SK-N-SH treated with all-trans-retinoic acid at 6 μM for 48 hours (cell line): ENCODE data around the gene RAPGEF1.

ENCODE experiments used
- ATAC-seq: fragments of 200-7000 bp; cut with Tn5 transposase; 3 replicates; pipeline ENCODE4 v1.9.1; 2020; ENCODE audit warnings: mild to moderate bottlenecking, moderate library complexity
- ARNTL ChIP-seq: fragments of 450-650 bp; formaldehyde crosslinking; IDR thresholded peaks from 2 replicates; pipeline ENCODE4 v1.5.0; 2020; ENCODE audit warnings: low read depth, mild to moderate bottlenecking, moderate library complexity, borderline replicate concordance
- BACH2 ChIP-seq: fragments of 250-450 bp; sonication (Bioruptor Pico); IDR thresholded peaks from 2 replicates; pipeline ENCODE4 v1.9.0; 2021; ENCODE audit warnings: mild to moderate bottlenecking, borderline replicate concordance
- CSDC2 ChIP-seq: fragments of 250-450 bp; sonication (Bioruptor Pico); IDR thresholded peaks from 2 replicates; pipeline ENCODE4 v1.5.0; 2020; ENCODE audit warnings: mild to moderate bottlenecking, moderate library complexity
- ESRRG ChIP-seq: fragments of 250-450 bp; sonication (Bioruptor Pico); IDR thresholded peaks from 2 replicates; pipeline ENCODE4 v1.6.1; 2021; ENCODE audit warnings: mild to moderate bottlenecking
- GLIS3 ChIP-seq: fragments of 250-450 bp; sonication (Bioruptor Pico); IDR thresholded peaks from 2 replicates; pipeline ENCODE4 v1.5.0; 2020; ENCODE audit warnings: mild to moderate bottlenecking, moderate library complexity
- ISL1 ChIP-seq: fragments of 250-450 bp; sonication (Bioruptor Pico); IDR thresholded peaks from 2 replicates; pipeline ENCODE4 v2.1.2; 2022; ENCODE audit warnings: mild to moderate bottlenecking, moderate library complexity
- OSR1 ChIP-seq: fragments of 250-450 bp; sonication (Bioruptor Pico); IDR thresholded peaks from 2 replicates; pipeline ENCODE4 v1.8.0; 2022; ENCODE audit warnings: moderate library complexity, mild to moderate bottlenecking, inconsistent platforms
- POU6F1 ChIP-seq: fragments of 250-450 bp; sonication (Bioruptor Pico); IDR thresholded peaks from 2 replicates; pipeline ENCODE4 v1.8.0; 2021; ENCODE audit warnings: low read depth, mild to moderate bottlenecking, moderate library complexity, borderline replicate concordance
- PPARA ChIP-seq: fragments of 250-450 bp; sonication (Bioruptor Pico); IDR thresholded peaks from 2 replicates; pipeline ENCODE4 v1.5.0; 2020; ENCODE audit warnings: mild to moderate bottlenecking, borderline replicate concordance
- RARB ChIP-seq: fragments of 250-450 bp; sonication (Bioruptor Pico); IDR thresholded peaks from 2 replicates; pipeline ENCODE4 v1.8.0; 2021; ENCODE audit warnings: mild to moderate bottlenecking, moderate library complexity
- SNAI2 ChIP-seq: fragments of 250-450 bp; sonication (Bioruptor Pico); IDR thresholded peaks from 2 replicates; pipeline ENCODE4 v1.5.0; 2020; ENCODE audit warnings: mild to moderate bottlenecking, moderate library complexity
- TCF4 ChIP-seq: fragments of 250-450 bp; sonication (Bioruptor Pico); IDR thresholded peaks from 2 replicates; pipeline ENCODE4 v1.8.0; 2021; ENCODE audit warnings: mild to moderate bottlenecking, moderate library complexity, borderline replicate concordance
- TOX ChIP-seq: fragments of 250-450 bp; sonication (Bioruptor Pico); IDR thresholded peaks from 2 replicates; pipeline ENCODE4 v1.8.0; 2021; ENCODE audit warnings: mild to moderate bottlenecking, moderate library complexity, borderline replicate concordance
- TSHZ2 ChIP-seq: fragments of 250-450 bp; sonication (Bioruptor Pico); IDR thresholded peaks from 2 replicates; pipeline ENCODE4 v1.5.0; 2020; ENCODE audit warnings: mild to moderate bottlenecking, moderate library complexity
- ZFP3 ChIP-seq: fragments of 250-450 bp; sonication (Bioruptor Pico); IDR thresholded peaks from 2 replicates; pipeline ENCODE4 v1.5.0; 2020; ENCODE audit warnings: mild to moderate bottlenecking, moderate library complexity
- ZFP30 ChIP-seq: fragments of 450-650 bp; formaldehyde crosslinking; IDR thresholded peaks from 2 replicates; pipeline ENCODE4 v1.5.0; 2022; ENCODE audit warnings: mild to moderate bottlenecking, moderate library complexity
- ZNF565 ChIP-seq: fragments of 450-650 bp; formaldehyde crosslinking; conservative IDR thresholded peaks from 2 replicates; pipeline ENCODE4 v1.5.0; 2020; ENCODE audit warnings: low read depth, mild to moderate bottlenecking, moderate library complexity
- ZNF70 ChIP-seq: fragments of 450-650 bp; formaldehyde crosslinking; IDR thresholded peaks from 2 replicates; pipeline ENCODE4 v1.5.0; 2020; ENCODE audit warnings: mild to moderate bottlenecking, moderate library complexity
- ZNF8 ChIP-seq: fragments of 450-650 bp; formaldehyde crosslinking; IDR thresholded peaks from 2 replicates; pipeline ENCODE4 v1.5.0; 2020; ENCODE audit warnings: mild to moderate bottlenecking, moderate library complexity
- TF ChIP-seq, protein P1 (sequence below): fragments of 250-450 bp; sonication (Bioruptor Pico); IDR thresholded peaks from 2 replicates; pipeline ENCODE4 v1.5.1; 2021; ENCODE audit warnings: mild to moderate bottlenecking, moderate library complexity

RAPGEF1 gene

GRCh38 chr9:131645078-131645776 is 94.6 kb downstream of the RAPGEF1 start:
- ATAC-seq = no peak
- no peak for TF ChIP-seq ZFP3 (CRISPR knock-in tag)
- no peak for TF ChIP-seq SNAI2 (CRISPR knock-in tag)
- TF ChIP-seq BACH2 (CRISPR knock-in tag) = no peak
- TF ChIP-seq TOX (CRISPR knock-in tag) = no peak
- TF ChIP-seq OSR1 (CRISPR knock-in tag) = no peak
- TF ChIP-seq ESRRG (CRISPR knock-in tag) = no peak
- TF ChIP-seq ARNTL (CRISPR knock-in tag) = no peak
- TF ChIP-seq CSDC2 (CRISPR knock-in tag) = no peak
- no peak for TF ChIP-seq TCF4
- TF ChIP-seq, protein P1, sequence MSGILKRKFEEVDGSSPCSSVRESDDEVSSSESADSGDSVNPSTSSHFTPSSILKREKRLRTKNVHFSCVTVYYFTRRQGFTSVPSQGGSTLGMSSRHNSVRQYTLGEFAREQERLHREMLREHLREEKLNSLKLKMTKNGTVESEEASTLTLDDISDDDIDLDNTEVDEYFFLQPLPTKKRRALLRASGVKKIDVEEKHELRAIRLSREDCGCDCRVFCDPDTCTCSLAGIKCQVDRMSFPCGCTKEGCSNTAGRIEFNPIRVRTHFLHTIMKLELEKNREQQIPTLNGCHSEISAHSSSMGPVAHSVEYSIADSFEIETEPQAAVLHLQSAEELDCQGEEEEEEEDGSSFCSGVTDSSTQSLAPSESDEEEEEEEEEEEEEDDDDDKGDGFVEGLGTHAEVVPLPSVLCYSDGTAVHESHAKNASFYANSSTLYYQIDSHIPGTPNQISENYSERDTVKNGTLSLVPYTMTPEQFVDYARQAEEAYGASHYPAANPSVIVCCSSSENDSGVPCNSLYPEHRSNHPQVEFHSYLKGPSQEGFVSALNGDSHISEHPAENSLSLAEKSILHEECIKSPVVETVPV (CRISPR knock-in tag) = no peak

DNA sequence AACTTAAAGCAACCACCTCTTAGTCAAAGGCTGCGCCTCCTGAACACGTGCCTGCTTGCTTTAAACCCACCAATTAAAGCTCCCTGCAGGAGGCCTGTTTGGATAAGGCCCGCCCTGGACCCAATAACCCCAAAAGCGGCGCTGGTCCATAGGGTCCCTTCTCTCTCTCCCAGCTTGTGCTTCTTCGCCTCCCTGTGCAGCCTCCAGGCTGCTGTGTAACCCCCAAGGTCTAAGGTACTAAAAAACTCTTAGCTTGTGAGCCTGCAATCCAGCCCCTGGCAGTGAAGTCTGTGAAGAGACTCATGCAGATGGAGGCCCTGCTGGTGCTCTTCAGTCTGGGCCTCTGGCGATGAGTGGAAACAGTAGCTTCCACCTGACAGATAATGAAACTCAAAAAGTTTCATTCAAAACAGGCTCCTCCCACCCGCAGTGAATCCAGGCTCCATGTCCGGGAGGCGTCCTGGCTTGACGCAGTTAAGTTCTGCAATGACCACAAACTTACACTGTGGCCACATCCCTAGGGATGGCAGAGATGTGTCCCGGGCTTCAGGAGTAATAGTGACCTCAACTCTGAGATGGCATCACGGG is 97.3 kb downstream of the RAPGEF1 start:
- ATAC-seq = no peak
- TF ChIP-seq GLIS3 (no peak), ZNF70 (no peak), ARNTL (CRISPR knock-in tag) (no peak), TOX (CRISPR knock-in tag) (no peak), POU6F1 (CRISPR knock-in tag) (no peak), ZFP30 (no peak), SNAI2 (CRISPR knock-in tag) (no peak), BACH2 (CRISPR knock-in tag) (no peak), ZFP3 (CRISPR knock-in tag) (no peak), ZNF565 (CRISPR knock-in tag) (no peak), ISL1 (CRISPR knock-in tag) (no peak), ZNF8 (CRISPR knock-in tag) (no peak)

DNA sequence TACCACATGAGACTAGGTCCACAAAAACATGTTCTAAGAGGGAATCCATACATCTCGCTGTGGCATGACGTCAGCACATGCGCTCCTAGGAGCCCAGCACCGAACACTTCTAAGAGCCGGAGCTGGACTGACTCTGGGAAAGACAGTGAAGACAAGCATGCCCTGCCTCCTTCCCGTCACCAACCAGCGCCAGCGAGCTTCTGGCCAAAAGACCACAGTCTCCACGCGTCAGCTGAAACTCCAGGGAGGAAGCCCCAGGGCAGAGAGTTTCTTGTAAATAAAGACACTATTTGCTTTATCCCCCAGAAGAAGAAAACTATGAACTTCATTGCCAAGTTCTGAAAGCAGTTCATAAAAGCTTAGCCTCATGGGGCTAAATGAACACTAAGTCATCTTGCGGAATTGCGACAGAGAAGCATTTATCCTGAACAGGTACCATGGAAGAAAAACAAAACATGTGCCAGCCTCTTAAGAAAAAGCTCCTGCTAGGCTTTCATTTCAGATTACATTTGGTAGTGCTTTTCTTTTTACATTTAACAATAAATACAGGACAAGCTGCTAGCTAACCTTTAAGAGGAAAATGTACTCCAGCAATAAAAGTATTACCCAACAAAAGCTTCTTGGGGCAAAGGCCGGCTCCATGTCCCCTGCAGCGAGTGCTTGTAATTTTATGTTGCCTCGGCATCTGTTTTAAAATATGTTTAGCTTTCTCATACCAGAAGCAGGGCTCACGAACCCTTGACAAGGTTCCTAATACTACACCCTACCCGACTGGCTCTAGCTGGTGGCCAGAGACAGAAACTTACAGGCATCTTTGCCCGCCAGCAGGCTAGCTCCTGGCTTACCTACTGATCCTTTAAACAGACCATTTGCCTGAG is 98.0 kb downstream of the RAPGEF1 start:
- TF ChIP-seq ZFP30 (no peak), GLIS3 (no peak), TOX (CRISPR knock-in tag) (no peak), TSHZ2 (no peak), RARB (CRISPR knock-in tag) (no peak), PPARA (CRISPR knock-in tag) (no peak)
- TF ChIP-seq, protein P1 (CRISPR knock-in tag) = no peak
- no peak for ATAC-seq
